ENCODE data around the gene KRT12. TPM values are rescaled to one million over a fixed set of nuclear protein-coding genes. Genes with fewer than 3 reads are reported as not detected.

Gene KRT12
- total RNA-seq, 1 experiment from 2014 or later = not detected

GRCh38 chr17:40857535-40857934 lies 9.5 kb downstream of the KRT12 start:
- peaks cover 14% of the 10 kb centered on the region for H3K9me3 Mint-ChIP-seq (ENCODE audit: unreplicated experiment)
- intact Hi-C loops (cut with micrococcal nuclease; ENCODE audit: unreplicated experiment) = loop anchor here (1.0 to 5.0 kb wide), 6 partner anchors 46 to 810 kb away; no protein-coding TSS in a partner anchor

GRCh38 chr17:40854175-40854814 lies 12.7 kb downstream of the KRT12 start:
- DNase-seq = no peak
- Mint-ChIP-seq H3K27ac (ENCODE audit: unreplicated experiment) (no peak overlapping the region), H3K4me1 (ENCODE audit: low read depth, unreplicated experiment) (peaks cover 20% of the 10 kb centered on the region), H3K4me3 (ENCODE audit: unreplicated experiment) (no peak overlapping the region), H3K9me3 (ENCODE audit: unreplicated experiment) (peaks cover 7% of the 10 kb centered on the region), H3K27me3 (ENCODE audit: insufficient read depth, unreplicated experiment) (no peaks in the 10 kb centered on the region), H3K36me3 (ENCODE audit: insufficient read depth, unreplicated experiment) (no peaks in the 10 kb centered on the region)
- intact Hi-C loops (cut with micrococcal nuclease; ENCODE audit: unreplicated experiment) = loop anchor here (5.0 kb wide), 1 partner anchor 52 kb away; no protein-coding TSS in a partner anchor
- H3K27me3 ChIP-seq (replicated peaks; ENCODE audit: control insufficient read depth, insufficient read depth, low read length) = no peaks in the 10 kb centered on the region
- peaks cover 13% of the 10 kb centered on the region for H3K4me1 ChIP-seq
- CTCF ChIA-PET = interaction anchor here (0.8 kb wide), 1 partner anchor 811 kb away, joined by 4 read pairs; no protein-coding TSS in a partner anchor
- no peaks in the 10 kb centered on the region for H3K36me3 ChIP-seq (ENCODE audit: control insufficient read depth, insufficient read depth, low read length)
- POLR2A ChIA-PET = no interaction called here
- H3K4me3 ChIP-seq (ENCODE audit: low read depth, low read length) = no peak overlapping the region
- no peaks in the 10 kb centered on the region for H3K9me3 ChIP-seq
- TF ChIP-seq CTCF (IDR thresholded peaks at IDR 0.05; ENCODE audit: insufficient read depth in 1 of 2, low read depth in 1 of 2, low read length in 1 of 2, severe bottlenecking in 1 of 2, unreplicated experiment in 1 of 2) = no peak
- BruUV-seq (replicated peaks) = no TSS peak

More at GRCh38 chr17:40857535-40857934, 9.5 kb downstream of the KRT12 start:
- POLR2A ChIA-PET = no interaction called here
- H3K36me3 ChIP-seq (ENCODE audit: control insufficient read depth, insufficient read depth, low read length) = no peaks in the 10 kb centered on the region
- H3K4me1 ChIP-seq = peaks cover 22% of the 10 kb centered on the region
- CTCF ChIA-PET = interaction anchor here (0.7 to 2.3 kb wide), 9 partner anchors 39 to 805 kb away, joined by 3 to 13 read pairs (median 5); no protein-coding TSS in a partner anchor
- Mint-ChIP-seq H3K4me1 (ENCODE audit: low read depth, unreplicated experiment) (peaks cover 32% of the 10 kb centered on the region), H3K27me3 (ENCODE audit: insufficient read depth, unreplicated experiment) (no peaks in the 10 kb centered on the region), H3K27ac (ENCODE audit: unreplicated experiment) (peak overlapping the region; percentile 59), H3K36me3 (ENCODE audit: insufficient read depth, unreplicated experiment) (no peaks in the 10 kb centered on the region), H3K4me3 (ENCODE audit: unreplicated experiment) (no peak overlapping the region)
- H3K27me3 ChIP-seq (replicated peaks; ENCODE audit: control insufficient read depth, insufficient read depth, low read length) = no peaks in the 10 kb centered on the region
- BruUV-seq (replicated peaks) = no TSS peak
- no peak for DNase-seq
- no peak for TF ChIP-seq CTCF (IDR thresholded peaks at IDR 0.05; ENCODE audit: insufficient read depth in 1 of 2, low read depth in 1 of 2, low read length in 1 of 2, severe bottlenecking in 1 of 2, unreplicated experiment in 1 of 2)
- no peak overlapping the region for H3K4me3 ChIP-seq (ENCODE audit: low read depth, low read length)
- no peaks in the 10 kb centered on the region for H3K9me3 ChIP-seq

GRCh38 chr17:40852364-40852763 lies 14.7 kb downstream of the KRT12 start:
- no peak for DNase-seq
- ChIA-PET POLR2A (no interaction called here), CTCF (interaction anchor here (0.9 to 1.4 kb wide), 2 partner anchors 50 to 813 kb away, joined by 3 read pairs; no protein-coding TSS in a partner anchor)
- Histone ChIP-seq H3K4me3 (ENCODE audit: low read depth, low read length) (no peak overlapping the region), H3K27me3 (replicated peaks; ENCODE audit: control insufficient read depth, insufficient read depth, low read length) (no peaks in the 10 kb centered on the region), H3K36me3 (ENCODE audit: control insufficient read depth, insufficient read depth, low read length) (no peaks in the 10 kb centered on the region), H3K4me1 (peaks cover 13% of the 10 kb centered on the region; the same call in 1 of the 2 replicates), H3K9me3 (no peaks in the 10 kb centered on the region)
- BruUV-seq (replicated peaks) = no TSS peak
- Mint-ChIP-seq H3K9me3 (ENCODE audit: unreplicated experiment) (no peaks in the 10 kb centered on the region), H3K4me1 (ENCODE audit: low read depth, unreplicated experiment) (peaks cover 11% of the 10 kb centered on the region), H3K36me3 (ENCODE audit: insufficient read depth, unreplicated experiment) (no peaks in the 10 kb centered on the region), H3K27ac (ENCODE audit: unreplicated experiment) (no peak overlapping the region), H3K4me3 (ENCODE audit: unreplicated experiment) (no peak overlapping the region), H3K27me3 (ENCODE audit: insufficient read depth, unreplicated experiment) (no peaks in the 10 kb centered on the region)
- intact Hi-C loops (cut with micrococcal nuclease; ENCODE audit: unreplicated experiment) = loop anchor here (5.0 kb wide), 1 partner anchor 50 kb away; no protein-coding TSS in a partner anchor
- no peak for TF ChIP-seq CTCF (IDR thresholded peaks at IDR 0.05; ENCODE audit: insufficient read depth in 1 of 2, low read depth in 1 of 2, low read length in 1 of 2, severe bottlenecking in 1 of 2, unreplicated experiment in 1 of 2)
